WI38 (cell line): ENCODE measurements around the gene ASIC4.

Experiments
- H3K4me3 ChIP-seq: 2 replicates; pipeline ENCODE4 v1.5.1; 2011; ENCODE audit warnings: low read depth, mild to moderate bottlenecking, control low read depth, low read length
- CTCF ChIP-seq: IDR thresholded peaks from 2 replicates; pipeline ENCODE4 v1.5.1; 2012; ENCODE audit warnings: low read depth, mild to moderate bottlenecking, control low read depth, low read length

Gene ASIC4

GRCh38 chr2:219470429-219470828 is 43.9 kb upstream of the ASIC4 start:
- TF ChIP-seq CTCF = no peak
- H3K4me3 ChIP-seq = no peak overlapping the region

GRCh38 chr2:219471476-219472371 is 42.6 kb upstream of the ASIC4 start:
- TF ChIP-seq CTCF = no peak
- H3K4me3 ChIP-seq = no peak overlapping the region

- TF ChIP-seq CTCF = no peak
- H3K4me3 ChIP-seq = no peak overlapping the region
Measured at GRCh38 chr2:219472629-219473187, 41.6 kb upstream of the ASIC4 start.

GRCh38 chr2:219473511-219473910 is 40.8 kb upstream of the ASIC4 start:
- no peak overlapping the region for H3K4me3 ChIP-seq
- no peak for TF ChIP-seq CTCF

- H3K4me3 ChIP-seq = no peak overlapping the region
- TF ChIP-seq CTCF = no peak
Measured at GRCh38 chr2:219474285-219475060, 39.8 kb upstream of the ASIC4 start.

GRCh38 chr2:219475278-219475677 is 39.0 kb upstream of the ASIC4 start:
- no peak for TF ChIP-seq CTCF
- H3K4me3 ChIP-seq = no peak overlapping the region
